Fibroblast of the aortic adventitia (primary cell): ENCODE measurements around the gene TPSG1. TPM values are rescaled to one million over a fixed set of nuclear protein-coding genes. Genes with fewer than 3 reads are reported as not detected.
"Not testable (repeated sequence)": the region's sequence is repeated elsewhere in the genome, so short reads cannot be mapped to it uniquely, and the experiment has no call there.

Experiments used
- DNase-seq: peaks from one replicate; pipeline ENCODE4 v3.0.0-alpha.2; 2010; ENCODE audit warnings: low read depth
- H3K4me3 ChIP-seq: 2 replicates; pipeline ENCODE4 v1.5.1; 2011; ENCODE audit warnings: low read depth, mild to moderate bottlenecking, control low read depth, low read length, moderate library complexity
- CTCF ChIP-seq: IDR thresholded peaks from 2 replicates; pipeline ENCODE4 v1.5.1; 2011; ENCODE audit warnings: mild to moderate bottlenecking, low read length, control low read depth, inconsistent platforms; ENCODE audit not compliant: insufficient read depth
- total RNA-seq: library from RNA; depleted of rRNA; stranded (reverse); fragments of >200 nt; gene quantifications from 2 replicates; pipeline ENCODE4 v1.2.3, GENCODE V29; 2012; ENCODE audit warnings: low replicate concordance

TPSG1 gene
- total RNA-seq, 1 donor = not detected

- no peak for TF ChIP-seq CTCF
- H3K4me3 ChIP-seq = no peak overlapping the region
- no peak for DNase-seq
Observed at GRCh38 chr16:1200014-1200627, 24.9 kb downstream of the TPSG1 start.

GRCh38 chr16:1199347-1200013, 25.6 kb downstream of the TPSG1 start:
- TF ChIP-seq CTCF = no peak
- H3K4me3 ChIP-seq = no peak overlapping the region
- DNase-seq = no peak

- DNase-seq, H3K4me3 ChIP-seq: not testable (repeated sequence)
Observed at GRCh38 chr16:1198671-1199346, 26.3 kb downstream of the TPSG1 start.

GRCh38 chr16:1198194-1198593, 26.9 kb downstream of the TPSG1 start:
- no peak for TF ChIP-seq CTCF
- H3K4me3 ChIP-seq = no peak overlapping the region
- DNase-seq = no peak

- no peak overlapping the region for H3K4me3 ChIP-seq
- DNase-seq = no peak
- TF ChIP-seq CTCF = no peak
Observed at GRCh38 chr16:1197237-1197866, 27.7 kb downstream of the TPSG1 start.

GRCh38 chr16:1196494-1196893, 28.6 kb downstream of the TPSG1 start:
- no peak for DNase-seq
- no peak overlapping the region for H3K4me3 ChIP-seq
- TF ChIP-seq CTCF = no peak

- H3K4me3 ChIP-seq = no peak overlapping the region
- no peak for DNase-seq
- TF ChIP-seq CTCF = no peak
Observed at GRCh38 chr16:1195393-1195666, 29.7 kb downstream of the TPSG1 start.
